ENCODE data around the gene DYSF.

DNA sequence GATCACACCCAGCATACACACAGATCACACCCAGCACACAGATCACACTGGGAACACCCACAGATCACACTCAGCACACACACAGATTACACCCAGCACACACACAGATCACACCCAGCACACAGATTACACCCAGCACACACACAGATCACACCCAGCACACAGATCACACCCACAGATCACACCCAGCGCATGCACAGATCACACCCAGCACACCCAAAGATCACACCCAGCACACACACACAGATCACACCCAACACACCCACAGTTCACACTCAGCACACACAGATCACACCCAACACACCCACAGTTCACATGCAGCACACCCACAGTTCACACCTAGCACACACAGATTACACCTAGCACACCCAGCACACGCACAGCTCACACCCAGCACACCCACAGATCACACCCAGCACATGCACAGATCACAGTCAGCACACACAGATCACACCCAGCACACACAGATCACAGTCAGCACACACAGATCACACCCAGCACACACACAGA, 117.6 kb downstream of the DYSF start:
- no peak for TF ChIP-seq CTCF (IDR thresholded peaks at IDR 0.05)
- TF ChIP-seq POLR2A (IDR thresholded peaks at IDR 0.05) = no peak
